HFF-Myc (cell line): Measurements from ENCODE around the gene NSD1.

ENCODE experiments used
- DNase-seq: peaks from one replicate; pipeline ENCODE4 v3.0.0-alpha.2; 2011; ENCODE audit warnings: low read depth; ENCODE audit errors: extremely low read depth
- H3K4me3 ChIP-seq: replicated peaks from 2 replicates; pipeline ENCODE4 v1.5.1; 2011; ENCODE audit warnings: low read depth, mild to moderate bottlenecking, control low read depth, low read length
- TF ChIP-seq, protein P1 (sequence below): IDR thresholded peaks from 2 replicates; pipeline ENCODE4 v1.5.1; 2012; ENCODE audit warnings: mild to moderate bottlenecking, low read depth, low read length, control low read depth; ENCODE audit errors: missing control alignments

Gene NSD1

DNA sequence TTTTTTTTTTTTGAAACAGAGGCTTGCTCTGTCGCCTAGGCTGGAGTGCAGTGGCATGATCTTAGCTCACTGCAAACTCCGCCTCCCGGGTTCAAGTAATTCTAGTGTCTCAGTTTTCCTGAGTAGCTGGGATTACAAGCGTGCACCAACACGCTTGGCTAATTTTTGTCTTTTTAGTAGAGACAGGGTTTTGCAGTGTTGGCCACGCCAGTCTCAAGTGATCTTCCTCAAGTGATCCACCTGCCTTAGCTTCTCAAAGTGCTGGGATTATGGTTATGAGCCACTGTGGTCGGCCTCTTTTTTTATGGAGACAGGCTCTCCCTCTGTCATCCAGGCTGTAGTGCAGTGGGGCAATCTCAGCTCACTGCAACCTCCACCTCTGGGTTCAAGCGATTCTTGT lies 87.0 kb downstream of the NSD1 start:
- TF ChIP-seq, protein P1, sequence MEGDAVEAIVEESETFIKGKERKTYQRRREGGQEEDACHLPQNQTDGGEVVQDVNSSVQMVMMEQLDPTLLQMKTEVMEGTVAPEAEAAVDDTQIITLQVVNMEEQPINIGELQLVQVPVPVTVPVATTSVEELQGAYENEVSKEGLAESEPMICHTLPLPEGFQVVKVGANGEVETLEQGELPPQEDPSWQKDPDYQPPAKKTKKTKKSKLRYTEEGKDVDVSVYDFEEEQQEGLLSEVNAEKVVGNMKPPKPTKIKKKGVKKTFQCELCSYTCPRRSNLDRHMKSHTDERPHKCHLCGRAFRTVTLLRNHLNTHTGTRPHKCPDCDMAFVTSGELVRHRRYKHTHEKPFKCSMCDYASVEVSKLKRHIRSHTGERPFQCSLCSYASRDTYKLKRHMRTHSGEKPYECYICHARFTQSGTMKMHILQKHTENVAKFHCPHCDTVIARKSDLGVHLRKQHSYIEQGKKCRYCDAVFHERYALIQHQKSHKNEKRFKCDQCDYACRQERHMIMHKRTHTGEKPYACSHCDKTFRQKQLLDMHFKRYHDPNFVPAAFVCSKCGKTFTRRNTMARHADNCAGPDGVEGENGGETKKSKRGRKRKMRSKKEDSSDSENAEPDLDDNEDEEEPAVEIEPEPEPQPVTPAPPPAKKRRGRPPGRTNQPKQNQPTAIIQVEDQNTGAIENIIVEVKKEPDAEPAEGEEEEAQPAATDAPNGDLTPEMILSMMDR = no peak
- H3K4me3 ChIP-seq = no peak overlapping the region
- DNase-seq = no peak

DNA sequence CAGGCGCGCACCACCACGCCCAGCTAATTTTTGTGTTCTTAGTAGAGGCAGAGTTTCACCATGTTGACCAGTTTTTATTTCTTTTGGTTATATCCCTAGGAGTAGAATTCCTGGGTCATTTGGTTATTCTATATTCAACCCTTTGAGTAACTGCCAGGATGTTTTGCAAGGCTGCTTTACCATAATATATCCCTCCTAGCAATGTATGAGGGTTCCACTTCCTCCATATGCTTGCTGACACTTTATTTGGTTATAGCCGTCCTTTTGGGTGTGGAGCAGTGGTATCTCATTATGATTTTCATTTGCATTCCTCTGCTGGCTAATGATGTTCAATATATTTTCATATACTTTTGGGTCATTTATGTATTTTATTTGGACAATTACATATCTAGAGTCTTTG lies 88.7 kb downstream of the NSD1 start:
- no peak overlapping the region for H3K4me3 ChIP-seq
- TF ChIP-seq, protein P1 = no peak
- no peak for DNase-seq

DNA sequence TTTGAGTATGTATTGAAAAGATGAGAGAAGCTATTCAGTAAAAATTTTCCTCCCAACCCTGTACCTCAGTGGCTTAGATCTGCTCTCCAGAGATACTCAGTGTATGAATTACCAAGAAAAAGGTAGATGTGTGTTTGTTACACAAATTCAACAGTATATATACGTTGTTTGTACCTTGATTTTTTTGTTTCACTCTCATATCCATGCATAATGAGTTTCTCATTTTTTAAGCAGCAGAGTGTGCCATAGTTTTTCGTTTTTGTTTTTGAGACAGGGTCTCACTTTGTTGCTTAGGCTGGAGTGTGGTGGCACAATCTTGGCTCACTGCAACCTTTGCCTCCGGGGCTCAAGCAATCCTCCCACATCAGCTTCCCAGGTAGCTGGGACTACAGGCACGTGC lies 92.2 kb downstream of the NSD1 start:
- no peak for DNase-seq
- TF ChIP-seq, protein P1 = no peak
- H3K4me3 ChIP-seq = no peak overlapping the region

DNA sequence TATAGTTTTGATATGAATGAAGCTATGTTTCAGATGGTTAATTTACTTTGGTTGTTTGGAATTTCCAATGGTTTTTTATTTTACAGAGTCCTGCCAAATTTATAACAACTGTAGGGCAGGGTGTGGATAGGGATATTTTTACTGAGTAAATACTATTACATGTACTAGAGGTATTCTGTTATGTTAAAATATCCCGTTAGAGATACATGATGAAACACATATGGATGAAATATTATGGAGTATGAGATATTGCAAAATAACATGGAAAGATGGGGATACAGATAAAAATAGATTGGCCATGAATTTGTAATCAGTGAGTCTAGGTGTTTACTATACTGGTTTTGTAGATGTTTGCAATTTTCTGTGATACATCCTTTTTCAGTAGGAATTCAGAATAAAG lies 93.3 kb downstream of the NSD1 start:
- TF ChIP-seq, protein P1 = no peak
- no peak for DNase-seq
- no peak overlapping the region for H3K4me3 ChIP-seq

DNA sequence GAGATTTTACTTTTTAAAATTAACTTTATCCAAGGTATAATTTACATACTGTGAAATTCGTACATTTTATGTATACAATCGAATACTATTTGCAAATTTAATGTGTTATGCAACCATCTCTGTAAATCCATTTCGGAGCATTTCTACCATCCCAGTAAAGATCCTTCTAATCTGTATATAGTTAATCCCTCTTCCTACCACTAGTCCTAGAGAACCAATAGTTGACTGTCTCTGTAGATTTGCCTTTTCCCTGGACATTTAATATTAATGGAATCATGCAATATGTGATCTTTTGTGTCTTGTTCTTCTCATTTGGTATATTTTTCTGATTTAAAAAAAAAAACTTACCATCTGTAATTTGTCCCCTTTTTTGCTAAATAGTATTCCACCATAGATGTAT lies 95.2 kb downstream of the NSD1 start:
- TF ChIP-seq, protein P1 = no peak
- no peak for DNase-seq
- H3K4me3 ChIP-seq = no peak overlapping the region

DNA sequence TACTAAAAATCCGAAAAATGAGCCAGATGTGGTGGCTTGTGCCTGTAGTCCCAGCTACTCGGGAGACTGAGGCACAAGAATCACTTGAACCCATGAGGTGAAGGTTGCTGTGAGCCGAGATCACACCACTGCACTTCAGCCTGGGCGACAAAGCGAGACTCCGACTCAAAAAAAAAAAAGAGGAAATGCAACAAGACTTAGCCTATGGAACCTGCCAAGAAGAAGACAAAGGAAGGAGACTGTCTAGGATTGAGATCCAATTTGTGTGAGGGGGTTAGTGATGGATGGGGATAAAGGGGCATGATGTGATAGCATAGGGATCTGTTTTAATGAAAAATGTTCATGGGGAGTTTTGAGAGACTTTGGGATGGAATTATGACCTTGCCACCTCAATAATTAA lies 97.1 kb downstream of the NSD1 start:
- no peak for DNase-seq
- TF ChIP-seq, protein P1 = no peak
- no peak overlapping the region for H3K4me3 ChIP-seq

DNA sequence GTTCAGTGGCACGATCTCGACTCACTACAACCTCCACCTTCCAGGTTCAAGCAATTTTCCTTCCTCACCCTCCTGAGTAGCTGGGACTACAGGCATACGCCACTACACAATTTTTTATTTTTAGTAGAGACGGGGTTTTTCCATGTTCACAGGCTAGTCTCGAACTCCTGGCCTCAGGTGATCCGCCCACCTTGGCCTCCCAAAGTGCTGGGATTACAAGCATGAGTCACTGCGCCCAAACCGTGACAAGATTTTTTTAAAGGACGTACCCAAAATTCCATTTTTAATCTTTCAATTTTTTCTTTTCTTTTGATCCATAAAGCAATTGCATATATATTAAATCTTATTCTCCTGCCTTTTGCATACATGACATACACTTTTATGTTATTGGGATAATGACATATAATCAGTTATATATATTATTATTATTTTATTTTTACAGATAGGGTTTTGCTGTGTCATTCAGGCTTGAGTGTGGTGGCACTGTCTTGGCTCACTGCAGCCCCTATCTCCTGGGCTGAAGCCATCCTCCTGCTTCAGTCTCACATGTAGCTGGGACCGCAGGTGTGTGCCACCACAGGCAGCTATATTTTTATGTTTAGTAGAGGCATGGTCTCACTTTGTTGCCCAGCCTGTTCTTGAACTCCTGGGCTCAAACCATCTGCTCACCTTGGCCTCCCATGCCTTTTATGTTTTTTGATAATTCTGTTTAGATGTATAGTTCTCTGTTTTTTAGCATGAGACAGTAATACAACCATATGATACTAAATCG lies 98.1 kb downstream of the NSD1 start:
- DNase-seq = no peak
- TF ChIP-seq, protein P1 = no peak
- no peak overlapping the region for H3K4me3 ChIP-seq
